Measurements from ENCODE around the gene CCNG2.

GRCh38 chr4:77122656-77123055 lies 34.4 kb upstream of the CCNG2 start:
- TF ChIP-seq CTCF (IDR thresholded peaks at IDR 0.05; ENCODE audit: low read depth, low read length): no peak
- no peak for TF ChIP-seq POLR2A (IDR thresholded peaks at IDR 0.05; ENCODE audit: extremely low read depth, insufficient read length)
- no peak for TF ChIP-seq MAX (IDR thresholded peaks at IDR 0.05; ENCODE audit: low read depth, low read length)

Data from NB4 (cell line).